SKM-1 treated with dmso at 0.1 percent for 144 hours (cell line): ENCODE data around the gene ADAMTS18.

Experiments
- DNase-seq: peaks from one replicate; lab custom pipeline; 2025; ENCODE audit not compliant: unreplicated experiment; lab: John Stamatoyannopoulos, UW

The ADAMTS18 gene

DNA sequence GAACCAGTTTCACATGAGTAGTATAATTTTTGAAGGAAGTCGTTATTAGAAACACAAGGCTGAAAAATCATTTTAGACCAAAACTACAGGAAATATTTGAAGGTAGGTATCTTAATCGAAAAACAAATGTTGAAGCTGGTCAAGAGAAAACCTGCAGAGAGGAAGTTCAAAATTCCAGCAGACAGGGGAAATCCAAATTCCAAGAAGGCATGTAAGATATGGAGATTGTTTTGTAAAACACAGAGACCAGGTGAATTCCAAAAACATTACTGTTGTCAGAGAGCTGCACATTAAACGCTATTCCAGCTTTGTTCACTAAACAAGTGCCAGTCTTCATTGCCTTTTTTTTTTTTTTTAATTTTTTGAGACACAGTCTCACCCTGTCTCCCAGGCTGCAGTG is 38.4 kb downstream of the ADAMTS18 start:
- no peak for DNase-seq

DNA sequence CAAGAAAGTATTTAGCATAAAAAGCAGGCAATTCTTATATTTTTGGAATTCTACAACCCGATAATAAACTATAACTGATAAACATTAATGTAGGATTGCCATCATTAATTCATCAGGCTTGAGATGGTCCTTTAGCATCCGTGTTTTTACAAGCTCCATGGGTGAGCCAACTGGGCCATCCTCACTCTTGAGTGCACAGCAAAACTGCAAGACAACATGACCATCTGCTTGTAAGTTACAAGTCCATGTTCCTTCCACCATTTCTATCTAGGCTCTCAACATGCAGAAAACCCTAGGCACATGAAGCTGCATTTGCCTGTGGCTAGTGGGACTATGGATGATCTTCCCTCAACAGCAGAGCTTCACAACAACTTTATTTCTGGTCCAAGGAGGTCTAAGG is 40.1 kb downstream of the ADAMTS18 start:
- DNase-seq = no peak

- DNase-seq = no peak
Observed at GRCh38 chr16:77393955-77394354, 40.9 kb downstream of the ADAMTS18 start.

DNA sequence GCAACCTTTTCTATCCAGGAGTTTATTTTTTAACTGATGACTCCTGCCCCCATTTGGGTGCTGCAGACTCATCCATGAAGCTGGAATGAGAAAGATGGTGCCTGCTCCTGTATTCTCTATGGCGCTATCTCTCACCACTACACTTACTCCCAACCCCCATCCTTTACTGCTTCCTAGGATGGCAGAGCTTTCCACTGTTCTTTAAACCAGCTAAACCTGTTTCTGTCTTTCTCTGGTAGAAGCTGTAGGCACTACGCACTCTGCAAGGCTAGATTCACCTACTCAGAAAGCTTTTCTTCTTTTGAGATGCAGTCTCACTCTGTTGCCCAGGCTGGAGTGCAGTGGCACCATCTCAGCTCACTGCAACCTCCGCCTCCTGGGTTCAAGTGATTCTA is 47.0 kb downstream of the ADAMTS18 start:
- no peak for DNase-seq

DNA sequence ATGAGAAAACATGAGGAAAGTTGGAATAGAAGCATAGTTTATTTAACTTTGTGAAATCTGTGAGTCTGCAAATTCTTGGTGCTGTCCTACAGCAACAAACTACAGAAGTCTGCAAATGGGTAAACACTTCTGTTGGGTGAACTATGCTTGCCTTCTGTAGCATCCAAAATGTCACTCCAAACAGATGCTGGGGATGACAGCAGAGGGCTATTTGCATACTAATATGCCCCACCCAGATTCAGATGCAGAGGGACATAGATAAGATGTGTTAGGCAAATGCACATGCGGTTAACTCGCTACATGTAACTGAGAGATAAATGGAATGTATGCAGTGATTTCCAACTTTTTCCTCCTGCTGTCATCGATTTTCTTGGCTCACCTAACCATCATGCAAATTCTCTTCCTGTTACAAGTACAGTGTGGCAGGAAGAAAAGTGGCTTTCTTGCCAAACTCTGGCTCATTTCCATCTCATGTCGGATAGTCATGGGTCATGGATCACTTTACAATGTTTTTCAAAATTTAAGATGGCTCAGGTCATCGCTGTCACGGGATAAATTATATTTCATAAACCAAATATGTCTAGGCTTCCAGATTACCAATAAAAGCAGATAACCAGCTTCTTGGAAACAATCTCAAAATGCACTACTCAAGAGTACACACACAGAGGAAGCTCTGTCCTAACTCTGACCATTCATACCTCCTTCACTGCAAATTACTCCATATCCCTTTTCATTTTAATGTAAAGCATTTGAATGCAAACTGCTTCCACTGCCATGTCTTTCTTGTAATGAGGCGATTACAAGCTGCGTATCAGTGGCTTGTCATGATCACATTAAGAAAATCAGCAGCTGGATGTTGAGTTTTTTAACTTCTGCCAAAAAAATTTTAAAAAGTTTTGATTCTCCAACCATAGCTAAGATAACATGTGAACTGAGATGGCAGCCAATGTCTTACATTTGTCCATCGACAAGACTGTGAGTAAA is 47.7 kb downstream of the ADAMTS18 start:
- no peak for DNase-seq

DNA sequence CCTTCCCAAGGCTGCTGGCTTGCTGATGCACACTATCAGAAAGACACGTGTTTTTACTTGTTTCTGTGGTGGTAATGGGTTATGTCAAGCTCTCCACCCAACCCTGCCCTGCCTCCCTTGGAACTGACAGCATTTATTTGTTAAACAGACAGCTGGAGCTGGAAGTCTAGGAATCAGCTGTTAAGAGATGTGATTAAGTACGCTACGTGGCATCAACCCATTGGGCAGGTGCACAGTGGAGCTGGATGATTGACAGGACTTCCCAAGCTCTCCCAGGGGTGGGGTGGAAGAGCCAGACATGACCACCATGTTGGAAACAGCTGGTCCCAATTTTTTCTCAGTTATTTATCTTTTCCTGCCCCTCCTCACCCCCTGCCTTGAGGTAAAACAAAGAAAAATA is 49.4 kb downstream of the ADAMTS18 start:
- no peak for DNase-seq

GRCh38 chr16:77383606-77384187 is 51.1 kb downstream of the ADAMTS18 start:
- DNase-seq = no peak

DNA sequence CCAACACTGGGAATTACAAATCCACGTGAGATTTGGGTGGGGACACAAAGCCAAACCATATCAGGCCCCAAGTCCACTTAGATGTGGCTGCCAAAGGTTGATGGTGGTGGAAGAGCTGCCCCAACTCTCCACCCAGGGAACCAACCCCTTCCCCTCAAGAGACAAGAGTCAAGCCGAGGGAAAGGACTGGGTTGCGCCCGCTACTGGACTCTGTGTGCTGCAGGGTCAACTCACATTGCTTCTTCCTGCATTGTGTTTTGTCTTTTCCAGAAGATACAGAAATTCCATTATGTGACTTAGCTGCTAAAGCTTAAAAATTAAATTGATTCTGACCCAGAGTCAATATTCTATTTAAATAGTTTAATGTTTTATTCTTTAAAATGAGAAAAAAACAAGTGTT is 58.5 kb downstream of the ADAMTS18 start:
- DNase-seq = no peak

GRCh38 chr16:77375396-77375795 is 59.4 kb downstream of the ADAMTS18 start:
- DNase-seq = no peak

DNA sequence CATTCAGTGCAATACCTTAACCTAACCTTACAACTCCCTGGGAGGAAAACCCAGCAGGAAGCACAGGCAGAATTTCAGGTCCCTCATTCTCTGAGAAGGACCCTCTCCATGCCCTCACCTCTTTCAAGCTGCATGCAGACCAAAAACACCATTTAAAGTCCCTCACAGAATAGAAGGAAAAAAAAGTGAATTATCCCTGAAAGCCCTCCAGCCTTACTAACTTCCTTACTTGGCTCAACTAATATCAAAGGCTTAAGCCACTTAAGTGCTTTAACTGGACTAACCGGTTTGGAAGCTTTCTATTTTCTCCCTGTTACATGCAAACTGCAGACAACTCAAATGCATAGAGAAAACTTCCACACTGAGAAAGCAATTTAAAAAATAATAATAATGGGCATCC is 60.5 kb downstream of the ADAMTS18 start:
- no peak for DNase-seq

DNA sequence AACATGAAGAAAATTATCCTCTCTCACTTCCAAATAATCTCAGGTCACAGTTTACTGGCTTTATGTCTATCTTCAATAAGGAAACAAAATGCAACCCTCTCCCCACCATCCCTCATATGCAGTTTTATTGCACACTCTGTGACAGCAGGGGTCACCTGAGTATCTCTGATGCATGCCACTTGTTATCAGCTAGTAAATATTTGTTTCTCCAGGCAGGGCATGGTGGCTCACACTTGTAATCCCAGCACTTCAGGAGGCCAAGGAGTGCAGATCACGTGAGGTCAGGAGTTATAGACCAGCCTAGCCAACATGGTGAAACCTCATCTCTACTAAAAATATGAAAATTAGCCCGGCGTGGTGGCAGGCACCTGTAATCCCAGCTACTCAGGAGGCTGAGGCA is 61.1 kb downstream of the ADAMTS18 start:
- no peak for DNase-seq

GRCh38 chr16:77364770-77365169 is 70.1 kb downstream of the ADAMTS18 start:
- no peak for DNase-seq

GRCh38 chr16:77359065-77359502 is 75.8 kb downstream of the ADAMTS18 start:
- no peak for DNase-seq

- no peak for DNase-seq
Observed at GRCh38 chr16:77353587-77354263, 81.1 kb downstream of the ADAMTS18 start.

- no peak for DNase-seq
Observed at GRCh38 chr16:77344341-77344740, 90.5 kb downstream of the ADAMTS18 start.

GRCh38 chr16:77336637-77337036 is 98.2 kb downstream of the ADAMTS18 start:
- DNase-seq = no peak

GRCh38 chr16:77335652-77336234 is 99.1 kb downstream of the ADAMTS18 start:
- DNase-seq = no peak

DNA sequence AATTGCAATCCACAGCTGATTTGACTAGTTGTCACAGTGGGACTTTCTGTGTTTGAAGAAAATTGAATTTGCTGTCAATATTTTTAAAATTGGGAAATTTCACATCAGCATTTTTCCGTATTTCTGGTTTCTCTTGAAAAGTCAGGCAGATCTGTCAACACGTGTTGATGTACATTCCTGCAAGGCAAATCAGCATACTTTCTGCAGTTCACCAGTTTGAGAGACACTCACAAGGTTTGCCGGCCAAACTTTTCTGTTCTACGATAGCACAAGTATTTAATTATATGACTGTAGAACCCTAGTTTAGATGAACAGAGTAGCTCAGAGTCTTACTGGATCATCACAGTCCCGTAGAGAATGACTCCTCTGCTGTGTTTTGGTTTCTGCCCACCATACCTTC is 102.0 kb downstream of the ADAMTS18 start:
- DNase-seq = no peak

GRCh38 chr16:77331802-77332586 is 102.8 kb downstream of the ADAMTS18 start:
- no peak for DNase-seq

GRCh38 chr16:77331043-77331442 is 103.8 kb downstream of the ADAMTS18 start:
- no peak for DNase-seq
